Panc1 (cell line): ENCODE results near the gene RASIP1. TPM values are rescaled to one million over a fixed set of nuclear protein-coding genes. Genes with fewer than 3 reads are reported as not detected.
A peak's percentile ranks its signal among the peaks of the same experiment; 100 is the strongest.

Experiments used
- ATAC-seq: fragments of 200-7000 bp; cut with Tn5 transposase; 2 replicates; pipeline ENCODE4 v1.9.1; 2020; ENCODE audit warnings: mild to moderate bottlenecking, moderate library complexity
- BruUV-seq: library from RNA; stranded (reverse); fragments of 400-500 nt; replicated peaks from 2 replicates; lab custom pipeline; 2021; lab: Mats Ljungman, UMichigan
- CTCF ChIA-PET: fragments of 300-600 bp; sonication (Branson Sonifier 250); formaldehyde crosslinking; loops from one replicate; lab custom pipeline; 2022; ENCODE audit warnings: antibody characterized with exemption; lab: Charles Lee
- POLR2A ChIA-PET: fragments of 300-600 bp; sonication (Branson Sonifier 250); formaldehyde crosslinking; loops from one replicate; lab custom pipeline; 2022; ENCODE audit warnings: antibody characterized with exemption; lab: Charles Lee
- DNase-seq: peaks from one replicate; pipeline ENCODE4 v3.0.0-alpha.2; 2010; ENCODE audit warnings: low read depth, low spot score
- H3K27ac ChIP-seq: 2 replicates; pipeline ENCODE4 v1.5.1; 2011; ENCODE audit warnings: mild to moderate bottlenecking, low read length, inconsistent platforms
- H3K27me3 ChIP-seq: fragments of 200-500 bp; sonication (Bioruptor generic); 2 replicates; pipeline ENCODE4 v1.6.0; 2014; ENCODE audit warnings: low read length, inconsistent platforms; ENCODE audit not compliant: control insufficient read depth, insufficient read depth
- H3K36me3 ChIP-seq: fragments of 200-500 bp; sonication (Bioruptor generic); 2 replicates; pipeline ENCODE4 v1.5.1; 2014; ENCODE audit warnings: inconsistent platforms, mild to moderate bottlenecking, low read length, moderate library complexity; ENCODE audit not compliant: control insufficient read depth, insufficient read depth
- H3K4me1 ChIP-seq: 2 replicates; pipeline ENCODE4 v1.5.1; 2011; ENCODE audit warnings: inconsistent platforms, mild to moderate bottlenecking, low read length, moderate library complexity; ENCODE audit not compliant: control insufficient read depth, insufficient read depth
- H3K4me3 ChIP-seq, 2 experiments: 2 replicates each; pipeline ENCODE4 v1.5.1; 2011 to 2012; ENCODE audit warnings: low read depth in 2 of 2, low read length in 2 of 2, mild to moderate bottlenecking in 2 of 2, inconsistent platforms in 1 of 2, moderate library complexity in 1 of 2
- H3K9me3 ChIP-seq: fragments of 200-500 bp; sonication (Bioruptor generic); 2 replicates; pipeline ENCODE4 v1.5.1; 2014; ENCODE audit warnings: low read depth, mild to moderate bottlenecking, inconsistent platforms, low read length, moderate library complexity; ENCODE audit not compliant: control insufficient read depth, insufficient read depth
- POLR2AphosphoS5 ChIP-seq: IDR thresholded peaks from 2 replicates; pipeline ENCODE4 v1.6.1; 2012; ENCODE audit warnings: mild to moderate bottlenecking, low read depth, low read length, moderate library complexity
- SIN3A ChIP-seq: IDR thresholded peaks from 2 replicates; pipeline ENCODE4 v1.6.1; 2012; ENCODE audit warnings: low read depth, mild to moderate bottlenecking, low read length, moderate library complexity, borderline replicate concordance; ENCODE audit not compliant: insufficient read depth
- TCF7L2 ChIP-seq: IDR thresholded peaks from 2 replicates; pipeline ENCODE4 v1.6.1; 2011; ENCODE audit warnings: mild to moderate bottlenecking, low read depth, low read length, inconsistent platforms
- in situ Hi-C: cut with HindIII; loops from 2 replicates; pipeline ENCODE4 v1.10.0; 2016; ENCODE audit warnings: low sequenced_read_pairs, low pct_unique_long_range_greater_than_20kb
- intact Hi-C: fragments of 100-400 bp; cut with micrococcal nuclease; formaldehyde crosslinking; loops from one replicate; pipeline ENCODE4 v1.10.0; 2022; ENCODE audit not compliant: unreplicated experiment
- total RNA-seq: library from RNA; stranded (reverse); gene quantifications from one replicate; pipeline ENCODE4 v1.2.1, GENCODE V29; 2021; ENCODE audit not compliant: unreplicated experiment
- TF ChIP-seq, protein P1 (sequence below), 2 experiments: IDR thresholded peaks; 2 replicates each; pipeline ENCODE4 v1.6.1; 2011 to 2012; ENCODE audit warnings: low read depth in 2 of 2, control low read depth in 1 of 2, low read length in 1 of 2, mild to moderate bottlenecking in 1 of 2, moderate library complexity in 1 of 2; ENCODE audit not compliant: insufficient read depth in 1 of 2
- TF ChIP-seq, protein P2 (sequence below): fragments of 450-650 bp; IDR thresholded peaks from 2 replicates; pipeline ENCODE4 v1.5.1; 2017; ENCODE audit warnings: mild to moderate bottlenecking

Gene RASIP1
- total RNA-seq, 1 experiment from 2014 or later = 0.41 TPM

DNA sequence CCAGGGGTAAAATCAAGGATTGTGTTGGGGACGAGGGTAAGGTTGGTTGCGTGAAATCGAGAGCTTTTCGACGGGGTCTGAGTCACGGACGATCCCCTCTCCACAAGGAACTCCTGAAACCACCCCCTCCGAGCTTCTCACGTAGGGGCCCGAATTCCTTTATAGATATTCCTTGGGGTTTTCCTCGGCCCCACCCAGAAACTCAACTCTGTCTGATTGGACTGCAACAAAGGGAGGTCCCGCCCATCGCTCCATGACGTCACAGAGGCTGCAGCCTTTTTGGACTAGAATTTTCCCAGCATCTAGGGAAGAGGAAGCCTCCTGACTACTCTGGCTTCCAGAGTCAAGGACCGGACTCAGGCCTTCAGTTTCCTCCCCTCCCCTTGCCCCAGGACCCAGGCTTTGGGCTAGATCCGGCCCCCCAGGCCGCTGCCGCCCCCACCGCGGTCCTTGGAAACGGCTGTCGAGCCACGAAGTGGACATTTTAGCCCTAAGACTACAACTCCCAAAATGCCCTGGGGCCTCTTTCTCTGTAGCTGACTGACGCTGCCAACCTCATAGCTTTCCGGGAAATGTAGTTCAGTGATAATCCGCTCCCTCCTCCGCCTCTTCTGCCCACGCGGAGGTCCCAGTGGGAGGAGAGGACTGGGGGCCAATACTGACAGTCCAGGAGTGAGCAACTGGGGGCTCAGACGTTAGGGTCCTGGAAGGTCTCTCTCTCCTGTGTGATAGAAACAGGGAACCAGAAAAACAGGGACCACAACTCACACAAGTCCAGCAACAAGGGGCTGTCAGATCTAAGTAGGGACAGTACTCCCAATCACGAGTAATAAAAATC is 6.5 kb upstream of the RASIP1 start, which contains the start of gene IZUMO1:
Gene IZUMO1 (minus strand): TSS at position 172 of the 838 bp plus-strand sequence. CDS start 1,050 bp downstream, outside the sequence.
- peaks cover 1% of the 10 kb centered on the region; the same call in 1 of the 2 replicates for H3K36me3 ChIP-seq
- peak within 1 kb of the TSS; percentile 50 to 53 for H3K4me3 ChIP-seq
- BruUV-seq = no TSS peak
- no peaks in the 10 kb centered on the region; the same call in 1 of the 2 replicates for H3K4me1 ChIP-seq
- TF ChIP-seq, protein P1, sequence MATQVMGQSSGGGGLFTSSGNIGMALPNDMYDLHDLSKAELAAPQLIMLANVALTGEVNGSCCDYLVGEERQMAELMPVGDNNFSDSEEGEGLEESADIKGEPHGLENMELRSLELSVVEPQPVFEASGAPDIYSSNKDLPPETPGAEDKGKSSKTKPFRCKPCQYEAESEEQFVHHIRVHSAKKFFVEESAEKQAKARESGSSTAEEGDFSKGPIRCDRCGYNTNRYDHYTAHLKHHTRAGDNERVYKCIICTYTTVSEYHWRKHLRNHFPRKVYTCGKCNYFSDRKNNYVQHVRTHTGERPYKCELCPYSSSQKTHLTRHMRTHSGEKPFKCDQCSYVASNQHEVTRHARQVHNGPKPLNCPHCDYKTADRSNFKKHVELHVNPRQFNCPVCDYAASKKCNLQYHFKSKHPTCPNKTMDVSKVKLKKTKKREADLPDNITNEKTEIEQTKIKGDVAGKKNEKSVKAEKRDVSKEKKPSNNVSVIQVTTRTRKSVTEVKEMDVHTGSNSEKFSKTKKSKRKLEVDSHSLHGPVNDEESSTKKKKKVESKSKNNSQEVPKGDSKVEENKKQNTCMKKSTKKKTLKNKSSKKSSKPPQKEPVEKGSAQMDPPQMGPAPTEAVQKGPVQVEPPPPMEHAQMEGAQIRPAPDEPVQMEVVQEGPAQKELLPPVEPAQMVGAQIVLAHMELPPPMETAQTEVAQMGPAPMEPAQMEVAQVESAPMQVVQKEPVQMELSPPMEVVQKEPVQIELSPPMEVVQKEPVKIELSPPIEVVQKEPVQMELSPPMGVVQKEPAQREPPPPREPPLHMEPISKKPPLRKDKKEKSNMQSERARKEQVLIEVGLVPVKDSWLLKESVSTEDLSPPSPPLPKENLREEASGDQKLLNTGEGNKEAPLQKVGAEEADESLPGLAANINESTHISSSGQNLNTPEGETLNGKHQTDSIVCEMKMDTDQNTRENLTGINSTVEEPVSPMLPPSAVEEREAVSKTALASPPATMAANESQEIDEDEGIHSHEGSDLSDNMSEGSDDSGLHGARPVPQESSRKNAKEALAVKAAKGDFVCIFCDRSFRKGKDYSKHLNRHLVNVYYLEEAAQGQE (IDR thresholded peaks at IDR 0.05; ENCODE audit: insufficient read depth in 1 of 2, low read depth in 2 of 2, low read length in 1 of 2) = no peak
- TF ChIP-seq TCF7L2 (no peak), SIN3A (no peak), POLR2AphosphoS5 (no peak)
- TF ChIP-seq, protein P2, sequence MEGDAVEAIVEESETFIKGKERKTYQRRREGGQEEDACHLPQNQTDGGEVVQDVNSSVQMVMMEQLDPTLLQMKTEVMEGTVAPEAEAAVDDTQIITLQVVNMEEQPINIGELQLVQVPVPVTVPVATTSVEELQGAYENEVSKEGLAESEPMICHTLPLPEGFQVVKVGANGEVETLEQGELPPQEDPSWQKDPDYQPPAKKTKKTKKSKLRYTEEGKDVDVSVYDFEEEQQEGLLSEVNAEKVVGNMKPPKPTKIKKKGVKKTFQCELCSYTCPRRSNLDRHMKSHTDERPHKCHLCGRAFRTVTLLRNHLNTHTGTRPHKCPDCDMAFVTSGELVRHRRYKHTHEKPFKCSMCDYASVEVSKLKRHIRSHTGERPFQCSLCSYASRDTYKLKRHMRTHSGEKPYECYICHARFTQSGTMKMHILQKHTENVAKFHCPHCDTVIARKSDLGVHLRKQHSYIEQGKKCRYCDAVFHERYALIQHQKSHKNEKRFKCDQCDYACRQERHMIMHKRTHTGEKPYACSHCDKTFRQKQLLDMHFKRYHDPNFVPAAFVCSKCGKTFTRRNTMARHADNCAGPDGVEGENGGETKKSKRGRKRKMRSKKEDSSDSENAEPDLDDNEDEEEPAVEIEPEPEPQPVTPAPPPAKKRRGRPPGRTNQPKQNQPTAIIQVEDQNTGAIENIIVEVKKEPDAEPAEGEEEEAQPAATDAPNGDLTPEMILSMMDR = no peak
- no peaks in the 10 kb centered on the region for H3K9me3 ChIP-seq
- intact Hi-C loops (no loop called here), in situ Hi-C loops (no loop called here)
- no peaks in the 10 kb centered on the region for H3K27me3 ChIP-seq
- DNase-seq (peak; percentile 48), ATAC-seq (peak; percentile 94)
- CTCF ChIA-PET = no interaction called here
- POLR2A ChIA-PET = no interaction called here
- peak within 1 kb of the TSS; percentile 54 for H3K27ac ChIP-seq

DNA sequence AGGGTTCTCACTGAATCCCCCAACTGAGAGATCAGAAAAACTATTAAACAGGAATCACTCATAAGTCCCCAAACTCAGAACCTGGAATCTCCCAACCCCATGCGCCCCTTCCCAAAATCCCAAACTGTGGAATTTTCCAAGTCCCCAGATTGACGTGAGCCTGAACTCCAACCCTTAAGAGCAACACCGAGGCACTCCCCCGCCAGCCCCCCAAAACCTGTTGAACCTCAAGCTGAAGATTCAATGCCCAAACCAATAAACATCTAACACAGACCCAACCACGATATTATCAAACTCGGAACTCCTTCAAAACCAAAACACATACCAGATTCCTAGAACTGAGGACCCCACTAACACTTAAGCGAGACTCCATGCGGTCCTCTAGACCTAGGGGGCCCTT is 5.7 kb upstream of the RASIP1 start:
- Histone ChIP-seq H3K9me3 (no peaks in the 10 kb centered on the region), H3K4me3 (no peak overlapping the region), H3K4me1 (no peaks in the 10 kb centered on the region; the same call in 1 of the 2 replicates), H3K27me3 (no peaks in the 10 kb centered on the region), H3K36me3 (no peaks in the 10 kb centered on the region), H3K27ac (no peak overlapping the region; the same call in 1 of the 2 replicates)
- intact Hi-C loops (no loop called here), in situ Hi-C loops (no loop called here)
- ChIA-PET CTCF (no interaction called here), POLR2A (no interaction called here)
- TF ChIP-seq, protein P1 (IDR thresholded peaks at IDR 0.05; ENCODE audit: insufficient read depth in 1 of 2, low read depth in 2 of 2, low read length in 1 of 2) = no peak
- TF ChIP-seq POLR2AphosphoS5 (no peak), SIN3A (no peak), TCF7L2 (no peak)
- TF ChIP-seq, protein P2 = no peak
- no peak for DNase-seq
- no peak for ATAC-seq
- no TSS peak for BruUV-seq
